SJCRH30 (cell line): ENCODE measurements around the gene NCAM1. TPM values are rescaled to one million over a fixed set of nuclear protein-coding genes. Genes with fewer than 3 reads are reported as not detected.

Experiments
- DNase-seq, 2 experiments: peaks; one replicate each; pipeline ENCODE4 v3.0.0-alpha.2; 2015 to 2020
- H3K27ac ChIP-seq: fragments of 250-450 bp; sonication (Bioruptor Pico); 2 replicates; pipeline ENCODE4 v1.5.1; 2020; ENCODE audit warnings: mild to moderate bottlenecking, moderate library complexity
- H3K27me3 ChIP-seq: fragments of 250-450 bp; sonication (Bioruptor Pico); 2 replicates; pipeline ENCODE4 v1.5.1; 2020; ENCODE audit warnings: mild to moderate bottlenecking, moderate library complexity
- H3K36me3 ChIP-seq: fragments of 250-450 bp; sonication (Bioruptor Pico); 2 replicates; pipeline ENCODE4 v1.5.1; 2020; ENCODE audit warnings: mild to moderate bottlenecking, moderate library complexity
- H3K4me1 ChIP-seq: fragments of 250-450 bp; sonication (Bioruptor Pico); 2 replicates; pipeline ENCODE4 v1.5.1; 2020; ENCODE audit warnings: mild to moderate bottlenecking, moderate library complexity
- H3K4me3 ChIP-seq: fragments of 250-450 bp; sonication (Bioruptor Pico); 2 replicates; pipeline ENCODE4 v1.5.1; 2020; ENCODE audit warnings: mild to moderate bottlenecking, moderate library complexity
- H3K9me3 ChIP-seq: fragments of 250-450 bp; sonication (Bioruptor Pico); replicated peaks from 2 replicates; pipeline ENCODE4 v1.5.1; 2020; ENCODE audit warnings: mild to moderate bottlenecking, moderate library complexity
- total RNA-seq: library from RNA; depleted of rRNA; stranded (reverse); fragments of >200 nt; shearing (Covaris generic); gene quantifications from 2 replicates; pipeline ENCODE4 v1.2.3, GENCODE V29; 2014

Gene NCAM1
- total RNA-seq, 1 experiment from 2014 or later: 86.8 TPM

GRCh38 chr11:112989198-112989597 is 28.0 kb downstream of the NCAM1 start:
- no peaks in the 10 kb centered on the region for H3K27me3 ChIP-seq
- no peak for DNase-seq
- no peaks in the 10 kb centered on the region; the same call in 1 of the 2 replicates for H3K9me3 ChIP-seq
- H3K27ac ChIP-seq: no peak overlapping the region
- H3K36me3 ChIP-seq: 0 out of 2 replicates have a peak, but pooled peaks cover 2% of the 10 kb centered on the region
- no peaks in the 10 kb centered on the region for H3K4me1 ChIP-seq
- H3K4me3 ChIP-seq: no peak overlapping the region

- no peak overlapping the region for H3K27ac ChIP-seq
- no peaks in the 10 kb centered on the region; the same call in 1 of the 2 replicates for H3K9me3 ChIP-seq
- H3K4me1 ChIP-seq: peaks cover 5% of the 10 kb centered on the region; the same call in 1 of the 2 replicates
- H3K4me3 ChIP-seq: no peak overlapping the region
- no peaks in the 10 kb centered on the region for H3K36me3 ChIP-seq
- DNase-seq: no peak
- no peaks in the 10 kb centered on the region for H3K27me3 ChIP-seq
These were observed 32.6 kb downstream of the NCAM1 start for GRCh38 chr11:112993808-112994207.

GRCh38 chr11:112995423-112996090 is 34.3 kb downstream of the NCAM1 start:
- DNase-seq: no peak
- no peaks in the 10 kb centered on the region for H3K36me3 ChIP-seq
- H3K9me3 ChIP-seq: no peaks in the 10 kb centered on the region
- no peak overlapping the region for H3K27ac ChIP-seq
- H3K4me1 ChIP-seq: peaks cover 12% of the 10 kb centered on the region; the same call in 1 of the 2 replicates
- no peaks in the 10 kb centered on the region for H3K27me3 ChIP-seq
- H3K4me3 ChIP-seq: no peak overlapping the region

- H3K27me3 ChIP-seq: no peaks in the 10 kb centered on the region
- H3K36me3 ChIP-seq: no peaks in the 10 kb centered on the region
- H3K27ac ChIP-seq: no peak overlapping the region
- H3K4me1 ChIP-seq: peaks cover 14% of the 10 kb centered on the region; the same call in 1 of the 2 replicates
- H3K9me3 ChIP-seq: no peaks in the 10 kb centered on the region
- no peak overlapping the region for H3K4me3 ChIP-seq
- DNase-seq: peak; percentile 11 to 33
These were observed 35.8 kb downstream of the NCAM1 start for GRCh38 chr11:112996994-112997393.

- no peaks in the 10 kb centered on the region for H3K36me3 ChIP-seq
- H3K4me3 ChIP-seq: no peak overlapping the region
- no peaks in the 10 kb centered on the region for H3K27me3 ChIP-seq
- H3K9me3 ChIP-seq: no peaks in the 10 kb centered on the region
- H3K4me1 ChIP-seq: peaks cover 17% of the 10 kb centered on the region; the same call in 1 of the 2 replicates
- H3K27ac ChIP-seq: no peak overlapping the region
- DNase-seq: no peak
These were observed 36.7 kb downstream of the NCAM1 start for GRCh38 chr11:112997857-112998466.

GRCh38 chr11:112999520-112999919 is 38.3 kb downstream of the NCAM1 start:
- H3K4me1 ChIP-seq: peaks cover 17% of the 10 kb centered on the region; the same call in 1 of the 2 replicates
- H3K27me3 ChIP-seq: no peaks in the 10 kb centered on the region
- H3K36me3 ChIP-seq: no peaks in the 10 kb centered on the region
- DNase-seq: peak in 1 of 2 experiments; percentile 17
- H3K4me3 ChIP-seq: no peak overlapping the region
- H3K27ac ChIP-seq: no peak overlapping the region
- no peaks in the 10 kb centered on the region for H3K9me3 ChIP-seq

- H3K36me3 ChIP-seq: no peaks in the 10 kb centered on the region
- peak; percentile 38 to 61 for DNase-seq
- peaks cover 13% of the 10 kb centered on the region for H3K4me1 ChIP-seq
- H3K9me3 ChIP-seq: no peaks in the 10 kb centered on the region
- no peak overlapping the region for H3K27ac ChIP-seq
- no peak overlapping the region for H3K4me3 ChIP-seq
- no peaks in the 10 kb centered on the region for H3K27me3 ChIP-seq
These were observed 40.5 kb downstream of the NCAM1 start for GRCh38 chr11:113001709-113002108.

GRCh38 chr11:113006896-113007445 is 45.8 kb downstream of the NCAM1 start:
- peak in 1 of 2 experiments; percentile 39 for DNase-seq
- H3K27ac ChIP-seq: peak overlapping the region; percentile 9; the same call in 1 of the 2 replicates

GRCh38 chr11:113014262-113015097 is 53.3 kb downstream of the NCAM1 start:
- H3K27me3 ChIP-seq: no peaks in the 10 kb centered on the region
- DNase-seq: peak; percentile 71 to 75
- no peaks in the 10 kb centered on the region for H3K36me3 ChIP-seq
- H3K4me1 ChIP-seq: peaks cover 14% of the 10 kb centered on the region
- no peak overlapping the region for H3K27ac ChIP-seq
- no peaks in the 10 kb centered on the region for H3K9me3 ChIP-seq
- no peak overlapping the region for H3K4me3 ChIP-seq

More at GRCh38 chr11:113006896-113007445, 45.8 kb downstream of the NCAM1 start:
- no peak overlapping the region for H3K4me3 ChIP-seq
- H3K9me3 ChIP-seq: no peaks in the 10 kb centered on the region
- peaks cover 17% of the 10 kb centered on the region for H3K4me1 ChIP-seq
- H3K27me3 ChIP-seq: no peaks in the 10 kb centered on the region
- no peaks in the 10 kb centered on the region for H3K36me3 ChIP-seq

GRCh38 chr11:113015098-113015455 is 53.9 kb downstream of the NCAM1 start:
- Histone ChIP-seq H3K4me1 (peaks cover 14% of the 10 kb centered on the region), H3K4me3 (no peak overlapping the region), H3K27ac (no peak overlapping the region), H3K36me3 (no peaks in the 10 kb centered on the region), H3K27me3 (no peaks in the 10 kb centered on the region), H3K9me3 (no peaks in the 10 kb centered on the region)
- no peak for DNase-seq

GRCh38 chr11:113016905-113017304 is 55.7 kb downstream of the NCAM1 start:
- no peak overlapping the region for H3K27ac ChIP-seq
- DNase-seq: no peak
- H3K36me3 ChIP-seq: no peaks in the 10 kb centered on the region
- no peaks in the 10 kb centered on the region for H3K27me3 ChIP-seq
- H3K4me1 ChIP-seq: peaks cover 14% of the 10 kb centered on the region
- H3K9me3 ChIP-seq: no peaks in the 10 kb centered on the region
- no peak overlapping the region for H3K4me3 ChIP-seq

GRCh38 chr11:113018913-113019312 is 57.7 kb downstream of the NCAM1 start:
- Histone ChIP-seq H3K36me3 (no peaks in the 10 kb centered on the region), H3K27me3 (no peaks in the 10 kb centered on the region), H3K9me3 (no peaks in the 10 kb centered on the region), H3K4me1 (peaks cover 8% of the 10 kb centered on the region), H3K4me3 (no peak overlapping the region), H3K27ac (no peak overlapping the region)
- DNase-seq: no peak

GRCh38 chr11:113019711-113020110 is 58.5 kb downstream of the NCAM1 start:
- no peak for DNase-seq
- Histone ChIP-seq H3K36me3 (no peaks in the 10 kb centered on the region), H3K27me3 (no peaks in the 10 kb centered on the region), H3K4me1 (peaks cover 5% of the 10 kb centered on the region), H3K9me3 (no peaks in the 10 kb centered on the region), H3K27ac (no peak overlapping the region), H3K4me3 (no peak overlapping the region)

GRCh38 chr11:113021111-113021510 is 59.9 kb downstream of the NCAM1 start:
- Histone ChIP-seq H3K9me3 (no peaks in the 10 kb centered on the region), H3K27me3 (no peaks in the 10 kb centered on the region), H3K4me1 (peaks cover 13% of the 10 kb centered on the region), H3K4me3 (no peak overlapping the region), H3K36me3 (no peaks in the 10 kb centered on the region; the same call in 1 of the 2 replicates), H3K27ac (no peak overlapping the region)
- no peak for DNase-seq
